GM12878 (cell line): ENCODE data around the gene PDE3B. TPM values are rescaled to one million over a fixed set of nuclear protein-coding genes. Genes with fewer than 3 reads are reported as not detected.

ENCODE experiments used
- ATAC-seq: fragments of 200-7000 bp; cut with Tn5 transposase; 3 replicates; pipeline ENCODE4 v1.9.1; 2020; ENCODE audit warnings: mild to moderate bottlenecking, moderate library complexity
- BruUV-seq: library from RNA; stranded (reverse); fragments of 400-500 nt; replicated peaks from 2 replicates; lab custom pipeline; 2021; lab: Mats Ljungman, UMichigan
- CTCF ChIA-PET: fragments of 300-600 bp; sonication (Branson Sonifier 250); formaldehyde crosslinking; extraction: SDS; loops from one replicate; lab custom pipeline; 2021; ENCODE audit warnings: inconsistent platforms; lab: Yijun Ruan, JAX
- POLR2A ChIA-PET: fragments of 350-600 bp; formaldehyde crosslinking; extraction: SDS; loops from one replicate; lab custom pipeline; 2021; ENCODE audit warnings: inconsistent platforms; lab: Charles Lee
- RAD21 ChIA-PET: fragments of 300-600 bp; sonication (Branson Sonifier 250); formaldehyde crosslinking; loops from one replicate; lab custom pipeline; 2023; ENCODE audit warnings: antibody characterized with exemption; ENCODE audit not compliant: unreplicated experiment; lab: Charles Lee
- SMC1A ChIA-PET: fragments of 300-600 bp; sonication (Branson Sonifier 250); formaldehyde crosslinking; loops from one replicate; lab custom pipeline; 2023; ENCODE audit not compliant: unreplicated experiment, uncharacterized antibody; lab: Charles Lee
- DNase-seq: peaks from one replicate; pipeline ENCODE4 v3.0.0-alpha.2; 2011; ENCODE audit warnings: low read depth, low spot score
- FAIRE-seq: peaks from 3 replicates; lab custom pipeline; 2011; peaks lifted over from hg19 to GRCh38; lab: Jason Lieb, UNC
- H2AFZ ChIP-seq: 2 replicates; pipeline ENCODE4 v1.6.0; 2011; ENCODE audit warnings: low read depth, low read length, control low read depth; ENCODE audit not compliant: control insufficient read depth
- H3K27ac ChIP-seq: 2 replicates; pipeline ENCODE4 v1.5.1; 2011; ENCODE audit warnings: control low read depth; ENCODE audit not compliant: control insufficient read depth, insufficient read depth
- H3K27me3 ChIP-seq, 2 experiments: replicated peaks in 1 of 2; 2 replicates each; pipeline versions ENCODE4 v1.6.0 to v1.6.1; 2011; ENCODE audit warnings: low read length in 1 of 2; ENCODE audit not compliant: control insufficient read depth in 2 of 2, insufficient read depth in 2 of 2
- H3K36me3 ChIP-seq, 2 experiments: 2 replicates each; pipeline ENCODE4 v1.5.1; 2011; ENCODE audit warnings: low read length in 1 of 2; ENCODE audit not compliant: control insufficient read depth in 2 of 2, insufficient read depth in 2 of 2
- H3K4me1 ChIP-seq: 2 replicates; pipeline ENCODE4 v1.6.1; 2011; ENCODE audit warnings: mild to moderate bottlenecking, low read length, moderate library complexity, mixed read lengths; ENCODE audit not compliant: control insufficient read depth, insufficient read depth
- H3K4me2 ChIP-seq: 2 replicates; pipeline ENCODE4 v1.6.0; 2011; ENCODE audit warnings: control low read depth; ENCODE audit not compliant: control insufficient read depth, insufficient read depth
- H3K4me3 ChIP-seq: fragments of 200-600 bp; sonication (generic); 2 replicates; pipeline ENCODE4 v1.5.1; 2016
- H3K79me2 ChIP-seq: 2 replicates; pipeline ENCODE4 v1.6.0; 2011; ENCODE audit warnings: low read length; ENCODE audit not compliant: control insufficient read depth, insufficient read depth
- H3K9ac ChIP-seq: 2 replicates; pipeline ENCODE4 v1.8.0; 2011; ENCODE audit warnings: low read length, control low read depth, mixed read lengths; ENCODE audit not compliant: control insufficient read depth, insufficient read depth
- H3K9me3 ChIP-seq: replicated peaks from 3 replicates; pipeline ENCODE4 v1.5.1; 2011; ENCODE audit warnings: mild to moderate bottlenecking, low read length; ENCODE audit not compliant: control insufficient read depth, insufficient read depth
- H4K20me1 ChIP-seq: 2 replicates; pipeline ENCODE4 v1.6.0; 2011; ENCODE audit not compliant: control insufficient read depth, insufficient read depth
- ATF2 ChIP-seq: IDR thresholded peaks from 2 replicates; pipeline ENCODE4 v1.6.1; 2012; ENCODE audit warnings: low read length, inconsistent platforms
- CBX3 ChIP-seq: fragments of 200-600 bp; sonication (generic); IDR thresholded peaks from 2 replicates; pipeline ENCODE4 v1.6.1; 2016; ENCODE audit warnings: low read depth, borderline replicate concordance
- CHD1 ChIP-seq: IDR thresholded peaks from 2 replicates; pipeline ENCODE4 v1.6.1; 2012; ENCODE audit warnings: low read depth, low read length, improper control_type of control experiment
- HDAC2 ChIP-seq: fragments of 200-600 bp; sonication (generic); IDR thresholded peaks from 2 replicates; pipeline ENCODE4 v1.6.1; 2017
- PBX3 ChIP-seq: IDR thresholded peaks from 2 replicates; pipeline ENCODE4 v1.6.1; 2011; ENCODE audit warnings: mild to moderate bottlenecking, low read depth, low read length, moderate library complexity; ENCODE audit not compliant: insufficient replicate concordance
- PML ChIP-seq: IDR thresholded peaks from 2 replicates; pipeline ENCODE4 v1.6.1; 2012; ENCODE audit warnings: low read length, inconsistent platforms
- WGBS: methylation state at CpG from one replicate; pipeline ENCODE4 v1.1.6; 2016; ENCODE audit warnings: low lambda C conversion rate; ENCODE audit not compliant: insufficient replicate concordance, insufficient coverage; ENCODE audit errors: missing lambda C conversion rate; 5-methylcytosine and 5-hydroxymethylcytosine counted together
- in situ Hi-C: fragments of 300-500 bp; cut with MboI; formaldehyde crosslinking; loops from 9 replicates; pipeline ENCODE4 v1.14.3; 2018; ENCODE audit warnings: mixed read lengths
- intact Hi-C: fragments of 100-400 bp; cut with micrococcal nuclease; formaldehyde crosslinking; loops from one replicate; pipeline ENCODE4 v1.14.2; 2022; ENCODE audit not compliant: unreplicated experiment
- polyA plus RNA-seq, 11 experiments: library from polyadenylated mRNA; depleted of rRNA in 4 of 11; unstranded in 6 of 11; stranded (reverse) in 5 of 11; fragments of >200 nt; fragmentation: Nextera tagmentation in 4 of 11; fragmentation: Illumina TruSeq in 1 of 11; extraction: Ambion mirVana in 4 of 11; extraction: Trizol in 1 of 11; gene quantifications; 1 replicate in 1 of 11; 2 replicates in 10 of 11; pipeline versions ENCODE4 v1.2.1 to v1.2.3, GENCODE V29; 2011 to 2016; ENCODE audit warnings: inconsistent platforms in 2 of 11, missing spikeins in 2 of 11, low read depth in 1 of 11
- total RNA-seq, 4 experiments: library from RNA; depleted of rRNA in 3 of 4; stranded (reverse); fragments of >200 nt in 3 of 4; fragmentation: Illumina TruSeq in 1 of 4; extraction: Trizol in 1 of 4; gene quantifications; 2 replicates each; pipeline versions ENCODE4 v1.2.1 to v1.2.3, GENCODE V29; 2013 to 2021

PDE3B gene
- total and polyA plus RNA-seq, 10 of the 15 experiments (the other 5 are each of a cell fraction or from before 2014, with no cell fraction given), result 0.04 to 3.1 (median 1.9) TPM

- Histone ChIP-seq H3K4me1 (no peaks in the 10 kb centered on the region), H2AFZ (no peak overlapping the region), H3K9ac (no peak overlapping the region), H3K36me3 (no peaks in the 10 kb centered on the region), H3K27me3 (no peaks in the 10 kb centered on the region), H3K4me3 (no peak overlapping the region), H3K27ac (no peak overlapping the region), H3K4me2 (no peak overlapping the region), H4K20me1 (no peaks in the 10 kb centered on the region), H3K79me2 (no peaks in the 10 kb centered on the region), H3K9me3 (no peaks in the 10 kb centered on the region; the same call in 2 of the 3 replicates)
- FAIRE-seq (no peak), DNase-seq (no peak), ATAC-seq (no peak)
- CTCF ChIA-PET, result interaction anchor here (1.1 to 1.3 kb wide), 2 partner anchors 20 to 133 kb away, joined by 3 to 5 read pairs; no protein-coding TSS in a partner anchor
- WGBS, result 61% methylated on average over 3 of the region's 3 CpGs
- SMC1A ChIA-PET, result no interaction called here
- POLR2A ChIA-PET, result no interaction called here
- no peak for TF ChIP-seq PBX3
- TF ChIP-seq HDAC2, result no peak
- no peak for TF ChIP-seq PML
- no peak for TF ChIP-seq ATF2
- no peak for TF ChIP-seq CBX3
- TF ChIP-seq CHD1, result no peak
- no TSS peak for BruUV-seq
- in situ Hi-C loops (loop anchor here (25.0 kb wide), 1 partner anchor 237 kb away; no protein-coding TSS in a partner anchor), intact Hi-C loops (loop anchor here (5.0 kb wide), 1 partner anchor 133 kb away; no protein-coding TSS in a partner anchor)
- RAD21 ChIA-PET, result no interaction called here
These were observed 131.1 kb downstream of the PDE3B start for GRCh38 chr11:14774721-14775120.
